Nephron (organoid): ENCODE measurements around the gene ABLIM3.

ENCODE experiments used
- H3K27ac Mint-ChIP-seq, 3 experiments: 2 replicates each; pipeline ENCODE4 v1.8.0; 2020; ENCODE audit warnings: mixed read lengths in 3 of 3, mild to moderate bottlenecking in 2 of 3, moderate library complexity in 1 of 3
- H3K27me3 Mint-ChIP-seq: 2 replicates; pipeline ENCODE4 v1.8.0; 2021; ENCODE audit warnings: low read depth, mild to moderate bottlenecking, moderate library complexity, mixed read lengths
- H3K36me3 Mint-ChIP-seq: 2 replicates; pipeline ENCODE4 v1.8.0; 2020; ENCODE audit warnings: low read depth, mixed read lengths
- H3K4me1 Mint-ChIP-seq: 2 replicates; pipeline ENCODE4 v1.8.0; 2020; ENCODE audit warnings: mixed read lengths
- H3K4me3 Mint-ChIP-seq, 3 experiments: 2 replicates each; pipeline ENCODE4 v1.8.0; 2020; ENCODE audit warnings: mild to moderate bottlenecking in 3 of 3, mixed read lengths in 3 of 3, moderate library complexity in 2 of 3
- H3K9me3 Mint-ChIP-seq: 2 replicates; pipeline ENCODE4 v1.8.0; 2020; ENCODE audit warnings: mixed read lengths
- CTCF ChIP-seq, 3 experiments: fragments of 200-600 bp; sonication (generic); IDR thresholded peaks; one replicate each; pipeline ENCODE4 v1.5.0; 2021; ENCODE audit warnings: antibody characterized with exemption in 3 of 3; ENCODE audit not compliant: unreplicated experiment in 3 of 3

Gene ABLIM3

GRCh38 chr5:149205625-149206523, 64.6 kb downstream of the ABLIM3 start:
- Mint-ChIP-seq H3K27ac (no peak overlapping the region), H3K4me3 (no peak overlapping the region), H3K4me1 (peaks cover 23% of the 10 kb centered on the region), H3K36me3 (no peaks in the 10 kb centered on the region), H3K9me3 (no peaks in the 10 kb centered on the region), H3K27me3 (peaks cover 4% of the 10 kb centered on the region)
- no peak for TF ChIP-seq CTCF (IDR thresholded peaks at IDR 0.05; ENCODE audit: unreplicated experiment in 3 of 3)

GRCh38 chr5:149206524-149207141, 65.3 kb downstream of the ABLIM3 start:
- Mint-ChIP-seq H3K27me3 (peaks cover 7% of the 10 kb centered on the region), H3K36me3 (no peaks in the 10 kb centered on the region), H3K4me3 (no peak overlapping the region), H3K9me3 (no peaks in the 10 kb centered on the region), H3K27ac (no peak overlapping the region), H3K4me1 (peaks cover 30% of the 10 kb centered on the region)
- TF ChIP-seq CTCF (IDR thresholded peaks at IDR 0.05; ENCODE audit: unreplicated experiment in 3 of 3) = no peak

- H3K9me3 Mint-ChIP-seq = no peaks in the 10 kb centered on the region
- TF ChIP-seq CTCF (IDR thresholded peaks at IDR 0.05; ENCODE audit: unreplicated experiment in 3 of 3) = no peak
- H3K4me3 Mint-ChIP-seq = no peak overlapping the region
- H3K27ac Mint-ChIP-seq = no peak overlapping the region
- H3K36me3 Mint-ChIP-seq = no peaks in the 10 kb centered on the region
- peaks cover 40% of the 10 kb centered on the region for H3K4me1 Mint-ChIP-seq
- peaks cover 7% of the 10 kb centered on the region for H3K27me3 Mint-ChIP-seq
Measured at GRCh38 chr5:149207831-149208230, 66.5 kb downstream of the ABLIM3 start.

GRCh38 chr5:149210225-149210624, 68.9 kb downstream of the ABLIM3 start:
- H3K27me3 Mint-ChIP-seq = peaks cover 7% of the 10 kb centered on the region
- H3K4me1 Mint-ChIP-seq = peaks cover 51% of the 10 kb centered on the region
- H3K36me3 Mint-ChIP-seq = no peaks in the 10 kb centered on the region
- no peak for TF ChIP-seq CTCF (IDR thresholded peaks at IDR 0.05; ENCODE audit: unreplicated experiment in 3 of 3)
- no peaks in the 10 kb centered on the region for H3K9me3 Mint-ChIP-seq
- no peak overlapping the region for H3K4me3 Mint-ChIP-seq
- peak overlapping the region in 2 of 3 experiments; percentile 2 to 5 for H3K27ac Mint-ChIP-seq

GRCh38 chr5:149210968-149211490, 69.7 kb downstream of the ABLIM3 start:
- H3K36me3 Mint-ChIP-seq = no peaks in the 10 kb centered on the region
- peaks cover 47% of the 10 kb centered on the region for H3K4me1 Mint-ChIP-seq
- H3K27ac Mint-ChIP-seq = peak overlapping the region in 1 of 3 experiments; percentile 2
- peaks cover 7% of the 10 kb centered on the region for H3K27me3 Mint-ChIP-seq
- no peak for TF ChIP-seq CTCF (IDR thresholded peaks at IDR 0.05; ENCODE audit: unreplicated experiment in 3 of 3)
- H3K4me3 Mint-ChIP-seq = no peak overlapping the region
- H3K9me3 Mint-ChIP-seq = no peaks in the 10 kb centered on the region
